ENCODE data around the gene SEMA6D.

- TF ChIP-seq CTCF (IDR thresholded peaks at IDR 0.05), result no peak
- no peak for TF ChIP-seq POLR2A (IDR thresholded peaks at IDR 0.05)
Measured at GRCh38 chr15:47724346-47724745, 7.0 kb downstream of the SEMA6D start.
